Ishikawa (cell line): Measurements from ENCODE around the gene ARHGEF19.

Experiments used
- CEBPB ChIP-seq: IDR thresholded peaks from 2 replicates; pipeline ENCODE4 v1.6.1; 2012
- CREB1 ChIP-seq: IDR thresholded peaks from 2 replicates; pipeline ENCODE4 v1.6.1; 2012; ENCODE audit warnings: low read depth
- EGR1 ChIP-seq: IDR thresholded peaks from 2 replicates; pipeline ENCODE4 v1.6.1; 2012
- EP300 ChIP-seq: IDR thresholded peaks from 2 replicates; pipeline ENCODE4 v1.6.1; 2012; ENCODE audit warnings: borderline replicate concordance
- FOXM1 ChIP-seq: IDR thresholded peaks from 2 replicates; pipeline ENCODE4 v1.6.1; 2012; ENCODE audit warnings: low read depth, borderline replicate concordance
- MAX ChIP-seq: IDR thresholded peaks from 2 replicates; pipeline ENCODE4 v1.6.1; 2012
- NFIC ChIP-seq: IDR thresholded peaks from 2 replicates; pipeline ENCODE4 v1.6.1; 2012
- RAD21 ChIP-seq: IDR thresholded peaks from 2 replicates; pipeline ENCODE4 v1.6.1; 2012; ENCODE audit warnings: low read depth
- REST ChIP-seq: IDR thresholded peaks from 2 replicates; pipeline ENCODE4 v1.6.1; 2012; ENCODE audit warnings: low read depth, mild to moderate bottlenecking
- TAF1 ChIP-seq: IDR thresholded peaks from 2 replicates; pipeline ENCODE4 v1.6.1; 2012; ENCODE audit warnings: low read depth, mild to moderate bottlenecking
- TCF12 ChIP-seq: IDR thresholded peaks from 2 replicates; pipeline ENCODE4 v1.6.1; 2012; ENCODE audit warnings: low read depth
- TEAD4 ChIP-seq: IDR thresholded peaks from 2 replicates; pipeline ENCODE4 v1.6.1; 2012
- USF1 ChIP-seq: IDR thresholded peaks from 2 replicates; pipeline ENCODE4 v1.6.1; 2012
- YY1 ChIP-seq: IDR thresholded peaks from 2 replicates; pipeline ENCODE4 v1.6.1; 2012; ENCODE audit warnings: low read depth
- ZBTB7A ChIP-seq: IDR thresholded peaks from 2 replicates; pipeline ENCODE4 v1.6.1; 2012; ENCODE audit warnings: low read depth

Gene ARHGEF19

GRCh38 chr1:16199700-16200099, 12.8 kb downstream of the ARHGEF19 start:
- TF ChIP-seq YY1 (no peak), MAX (no peak), TCF12 (no peak), REST (no peak), RAD21 (no peak), NFIC (no peak), CEBPB (no peak), FOXM1 (no peak), USF1 (no peak), TEAD4 (no peak), EGR1 (no peak), CREB1 (no peak), TAF1 (no peak), EP300 (no peak), ZBTB7A (no peak)

GRCh38 chr1:16199157-16199501, 13.3 kb downstream of the ARHGEF19 start:
- no peak for TF ChIP-seq ZBTB7A
- TF ChIP-seq NFIC, result no peak
- no peak for TF ChIP-seq EP300
- no peak for TF ChIP-seq CREB1
- TF ChIP-seq TAF1, result no peak
- TF ChIP-seq EGR1, result no peak
- no peak for TF ChIP-seq USF1
- no peak for TF ChIP-seq TCF12
- TF ChIP-seq YY1, result no peak
- no peak for TF ChIP-seq TEAD4
- TF ChIP-seq MAX, result no peak
- TF ChIP-seq REST, result no peak
- no peak for TF ChIP-seq RAD21
- no peak for TF ChIP-seq CEBPB
- TF ChIP-seq FOXM1, result no peak

GRCh38 chr1:16198444-16199156, 13.9 kb downstream of the ARHGEF19 start:
- TF ChIP-seq FOXM1, result no peak
- no peak for TF ChIP-seq EGR1

GRCh38 chr1:16196874-16197273, 15.6 kb downstream of the ARHGEF19 start:
- TF ChIP-seq NFIC (no peak), TAF1 (no peak), TCF12 (no peak), YY1 (no peak), FOXM1 (no peak), EP300 (no peak), RAD21 (no peak), CEBPB (no peak), EGR1 (no peak), USF1 (no peak), ZBTB7A (no peak)

- TF ChIP-seq NFIC, result no peak
- TF ChIP-seq EP300, result no peak
- no peak for TF ChIP-seq ZBTB7A
- TF ChIP-seq TCF12, result no peak
- TF ChIP-seq TAF1, result no peak
- TF ChIP-seq FOXM1, result no peak
- no peak for TF ChIP-seq REST
- no peak for TF ChIP-seq RAD21
- TF ChIP-seq USF1, result no peak
- TF ChIP-seq YY1, result no peak
Measured at GRCh38 chr1:16195518-16195905, 16.9 kb downstream of the ARHGEF19 start.
